ENCODE results near the gene DIP2C.

The DIP2C gene

DNA sequence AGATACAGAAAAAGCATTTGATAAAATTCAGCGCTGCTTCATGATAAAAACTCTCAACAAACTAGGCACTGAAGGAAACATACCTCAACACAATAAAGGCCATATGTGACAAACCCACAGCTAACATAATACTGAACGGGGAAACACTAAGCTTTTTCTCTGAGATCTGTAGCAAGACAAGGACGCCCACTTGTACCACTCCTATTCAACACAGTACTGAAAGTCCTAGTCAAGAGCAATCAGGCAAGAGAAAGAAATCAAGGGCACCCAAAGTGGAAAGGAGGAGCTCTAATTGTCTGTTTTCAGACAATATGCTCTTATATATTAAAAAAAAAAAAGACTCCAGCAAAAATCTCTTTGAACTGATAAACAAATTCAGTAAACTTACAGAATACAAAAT is 13.3 kb downstream of the DIP2C start:
- no peak for DNase-seq (ENCODE audit: low read depth in 3 of 3)

DNA sequence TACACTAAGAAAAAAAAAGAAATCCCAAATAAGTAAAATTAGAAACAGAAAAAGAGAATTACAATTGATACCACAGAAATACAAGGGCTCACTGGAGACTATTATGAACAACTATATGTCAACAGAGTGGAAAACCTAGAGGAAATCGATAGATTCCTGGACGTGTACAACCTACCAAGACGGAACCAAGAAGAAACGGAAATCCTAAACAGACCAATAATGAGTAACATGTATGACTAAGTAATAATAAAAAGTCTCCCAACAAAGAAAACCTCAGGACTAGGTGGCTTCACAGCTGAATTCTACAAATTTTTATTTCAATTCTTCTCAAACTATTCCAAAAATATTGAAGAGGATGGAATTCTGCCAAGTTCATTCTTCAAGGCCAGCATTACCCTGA is 13.9 kb downstream of the DIP2C start:
- DNase-seq (ENCODE audit: low read depth in 3 of 3), result no peak

DNA sequence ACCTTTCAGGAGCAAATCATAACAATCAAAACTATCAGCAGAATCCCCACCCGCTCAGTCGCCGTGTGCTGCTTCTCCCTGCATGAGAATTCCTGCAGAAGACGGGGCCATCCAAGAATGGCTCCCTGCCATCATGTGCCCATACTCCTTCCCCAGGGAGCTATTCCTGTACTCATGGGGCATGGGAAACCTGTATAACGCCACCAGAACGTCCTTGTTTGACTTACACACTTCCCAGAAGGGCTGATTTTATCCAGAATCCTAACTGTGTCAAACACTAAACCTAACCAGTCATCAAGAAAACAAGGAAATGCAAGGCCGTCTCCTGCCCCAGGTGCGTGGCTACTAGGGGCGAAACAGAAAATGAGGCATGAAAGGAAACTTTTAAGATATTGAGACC is 16.0 kb downstream of the DIP2C start:
- no peak for DNase-seq (ENCODE audit: low read depth in 3 of 3)

DNA sequence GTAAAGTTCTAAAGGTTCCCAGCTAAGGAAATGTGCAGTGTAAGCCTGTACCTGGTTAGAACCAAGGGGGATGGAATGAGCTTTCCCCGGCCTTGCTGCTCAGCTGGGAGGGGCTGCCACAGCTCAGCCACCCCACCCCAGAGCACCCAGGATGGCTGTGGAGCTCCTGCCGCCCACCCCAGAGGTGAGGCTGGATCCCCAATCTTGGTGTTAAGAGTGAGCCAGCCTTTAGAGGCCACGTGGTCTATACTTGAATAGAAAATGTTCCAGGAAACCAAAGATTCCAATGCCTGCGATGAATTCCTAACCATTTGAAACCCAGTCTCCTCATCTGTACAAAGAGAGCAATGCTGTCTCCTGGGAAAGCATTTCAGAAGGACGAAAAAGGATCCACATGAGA is 16.5 kb downstream of the DIP2C start:
- no peak for DNase-seq (ENCODE audit: low read depth in 3 of 3)

- DNase-seq (ENCODE audit: low read depth in 3 of 3), result no peak
Measured at GRCh38 chr10:672203-672602, 17.3 kb downstream of the DIP2C start.

DNA sequence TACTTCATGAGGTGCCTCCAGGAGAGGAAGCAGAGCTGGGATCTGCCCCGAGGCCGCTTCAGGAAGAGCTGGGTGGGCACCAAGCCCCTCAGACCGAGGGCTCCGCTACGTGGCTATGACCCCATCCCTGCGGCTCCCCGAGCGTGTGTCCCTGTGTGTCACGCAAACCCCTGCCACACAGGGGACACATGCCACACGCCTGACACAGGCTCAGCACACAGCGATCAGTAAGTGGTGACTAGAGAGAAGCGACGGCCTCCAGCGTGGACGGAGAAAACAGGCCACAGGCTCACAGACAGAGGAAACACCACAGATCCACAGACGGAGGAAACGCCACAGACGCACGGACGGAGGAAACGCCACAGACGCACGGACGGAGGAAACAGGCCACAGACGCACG is 18.5 kb downstream of the DIP2C start:
- no peak for DNase-seq (ENCODE audit: low read depth in 3 of 3)

DNA sequence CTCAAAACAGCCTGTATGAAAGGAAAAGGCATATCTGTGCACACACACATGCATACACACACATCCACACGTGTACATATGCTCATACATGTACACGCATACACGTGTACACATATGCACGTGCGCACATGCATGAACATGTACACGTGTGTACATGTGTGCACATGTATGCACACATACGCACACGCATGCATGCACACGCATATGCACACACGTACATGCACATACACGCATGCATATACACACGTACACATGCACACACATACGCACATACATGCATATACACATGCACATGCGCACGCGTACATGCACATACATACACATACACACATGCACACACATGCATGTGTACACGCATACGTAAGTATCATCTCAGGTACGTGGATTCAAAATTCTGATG is 19.4 kb downstream of the DIP2C start:
- DNase-seq (ENCODE audit: low read depth in 3 of 3), result no peak

DNA sequence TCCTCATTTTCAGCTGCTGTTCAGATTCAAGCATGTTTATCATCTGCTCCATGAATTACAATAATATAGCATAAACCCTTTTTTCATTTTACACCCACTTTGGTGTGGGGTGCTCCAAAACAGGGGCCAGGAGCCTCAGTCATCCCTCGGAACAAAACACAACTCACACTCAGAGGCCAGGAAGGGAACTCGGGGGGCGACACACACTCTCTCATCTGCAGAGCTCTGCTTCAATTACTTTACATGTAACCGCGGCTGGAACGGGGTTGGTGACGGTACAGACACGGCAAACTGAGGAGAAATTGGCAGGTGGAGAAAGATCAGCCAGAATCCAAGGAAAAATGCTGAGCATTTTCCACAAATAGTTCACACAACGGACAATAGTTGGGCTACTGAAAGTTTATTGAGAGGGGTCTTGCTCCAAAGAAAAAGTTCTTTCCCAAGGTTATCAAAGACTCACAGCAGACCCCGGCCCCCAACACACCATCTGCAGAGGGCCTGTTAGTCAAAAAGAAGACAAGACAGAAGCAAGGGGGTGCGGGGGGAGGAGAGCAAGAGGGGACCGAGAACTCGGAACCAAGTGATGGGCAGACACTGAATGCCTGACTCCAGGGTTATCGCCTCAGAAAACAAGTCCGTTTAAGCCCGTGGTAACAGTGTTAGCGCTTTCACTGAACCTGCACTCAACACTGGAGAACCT is 20.5 kb downstream of the DIP2C start:
- DNase-seq (ENCODE audit: low read depth in 3 of 3), result no peak

GRCh38 chr10:667602-668143 is 21.8 kb downstream of the DIP2C start:
- DNase-seq (ENCODE audit: low read depth in 3 of 3), result no peak

DNA sequence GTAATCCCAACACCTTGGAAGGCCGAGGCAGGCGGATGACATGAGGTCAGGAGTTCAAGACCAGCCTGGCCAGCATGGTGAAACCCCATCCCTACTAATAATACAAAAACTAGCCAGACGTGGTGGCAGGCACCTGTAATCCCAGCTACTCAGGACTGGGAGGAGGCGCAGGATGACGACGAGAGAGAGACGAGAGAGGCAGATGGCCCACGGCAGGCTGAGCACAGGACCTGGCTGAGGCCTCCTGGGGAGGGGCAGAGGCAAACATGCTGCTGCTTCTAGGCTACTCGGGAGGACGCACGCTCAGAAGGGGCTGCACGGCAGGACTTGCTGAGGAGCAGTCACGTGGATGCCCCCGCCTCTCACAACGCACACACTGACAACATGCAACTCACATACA is 22.4 kb downstream of the DIP2C start:
- no peak for DNase-seq (ENCODE audit: low read depth in 3 of 3)

GRCh38 chr10:666237-667012 is 23.0 kb downstream of the DIP2C start:
- DNase-seq (ENCODE audit: low read depth in 3 of 3), result no peak

GRCh38 chr10:665579-666091 is 23.8 kb downstream of the DIP2C start:
- DNase-seq (ENCODE audit: low read depth in 3 of 3), result no peak

DNA sequence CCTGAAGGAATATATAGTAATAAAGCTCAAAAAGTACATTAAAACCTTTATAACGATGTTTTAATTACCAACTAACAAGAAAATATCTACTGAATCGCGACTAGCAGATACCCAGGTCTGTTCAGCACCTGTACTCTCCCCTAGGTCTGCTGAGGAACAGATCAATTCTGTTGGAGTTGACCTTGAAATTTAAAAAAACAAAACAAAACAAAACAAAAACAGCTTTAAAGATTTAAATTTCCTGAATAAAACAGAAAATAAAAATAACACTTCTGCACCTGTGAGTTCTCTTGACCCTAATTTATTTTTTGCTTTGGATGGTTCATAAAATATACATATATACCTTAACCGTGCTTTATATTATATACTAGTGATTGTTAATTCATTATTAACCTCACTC is 24.6 kb downstream of the DIP2C start:
- no peak for DNase-seq (ENCODE audit: low read depth in 3 of 3)

DNA sequence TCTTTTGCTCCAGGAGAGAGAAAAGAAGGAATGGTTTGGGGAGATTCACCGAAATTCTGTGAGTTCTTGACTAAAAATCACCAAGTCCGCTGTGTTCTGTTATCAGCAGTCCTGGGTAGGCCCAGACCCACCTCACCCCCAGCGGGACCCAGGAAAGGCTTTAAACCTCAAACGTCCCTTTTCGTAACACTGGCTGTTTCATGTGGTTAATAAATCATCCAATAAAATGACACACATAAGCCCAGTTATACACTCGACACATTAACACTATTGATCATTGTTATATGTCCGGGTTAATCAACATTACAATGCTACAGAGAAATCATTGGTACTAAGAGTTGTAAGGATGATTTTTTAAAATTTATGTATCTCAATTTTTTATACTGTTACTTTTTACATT is 25.2 kb downstream of the DIP2C start:
- DNase-seq (ENCODE audit: low read depth in 3 of 3), result no peak

GRCh38 chr10:663831-664251 is 25.6 kb downstream of the DIP2C start:
- DNase-seq (ENCODE audit: low read depth in 3 of 3), result no peak

GRCh38 chr10:663466-663751 is 26.1 kb downstream of the DIP2C start:
- DNase-seq (ENCODE audit: low read depth in 3 of 3), result no peak

DNA sequence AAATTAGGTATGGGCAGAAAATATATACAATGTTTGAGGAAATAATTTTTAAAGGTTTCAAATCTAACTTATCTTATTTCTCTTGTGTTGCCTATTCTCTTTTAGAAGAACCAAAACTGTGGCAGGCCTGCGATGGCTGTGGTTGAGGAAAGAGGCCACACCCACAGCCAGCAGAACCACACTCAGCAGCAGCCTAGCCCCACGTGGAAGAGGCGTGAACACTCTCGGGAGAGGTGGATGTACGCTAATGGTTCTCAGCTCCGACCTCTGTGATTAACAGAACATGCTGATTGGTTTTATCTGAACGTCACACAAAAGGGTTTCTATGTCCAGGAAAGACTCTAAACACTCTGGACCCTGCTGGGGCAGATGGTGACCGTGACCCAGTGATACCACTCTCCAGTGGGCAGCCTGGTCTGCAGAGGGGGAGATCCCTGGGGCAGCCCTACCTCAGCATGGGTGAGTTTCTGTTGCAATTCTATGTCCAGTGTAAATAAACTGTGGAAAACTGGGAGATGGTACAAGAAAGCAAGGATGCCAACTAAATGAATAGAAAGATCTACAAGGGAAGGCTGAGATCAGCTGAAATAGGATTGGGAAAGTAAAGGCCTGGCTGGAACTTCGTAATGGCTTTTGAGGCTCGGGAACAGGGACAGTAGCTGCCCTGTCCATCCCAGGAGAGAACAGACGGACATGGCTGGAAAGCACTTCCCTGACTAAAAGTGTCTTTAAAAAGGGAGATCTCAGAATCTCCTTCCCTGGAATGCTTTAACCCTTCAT is 26.6 kb downstream of the DIP2C start:
- DNase-seq (ENCODE audit: low read depth in 3 of 3), result no peak

DNA sequence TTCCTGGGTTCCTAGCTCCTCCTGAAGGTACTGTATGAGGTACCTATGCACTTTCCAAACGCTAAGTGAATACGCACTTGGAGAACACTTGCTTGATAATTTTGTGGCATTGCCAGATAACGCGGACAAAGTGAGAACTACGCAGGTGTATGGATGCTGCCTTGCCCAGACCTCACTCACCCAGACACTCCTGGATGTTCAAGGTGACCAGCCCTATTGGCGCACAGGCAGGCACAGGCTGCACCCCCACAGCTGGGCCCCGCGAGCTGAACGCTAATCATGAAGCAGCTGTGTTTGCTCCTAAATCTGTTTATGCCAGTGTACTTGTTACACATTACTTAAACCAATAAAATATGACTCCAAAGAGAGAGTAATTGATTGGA is 27.3 kb downstream of the DIP2C start:
- DNase-seq (ENCODE audit: low read depth in 3 of 3), result no peak

- no peak for DNase-seq (ENCODE audit: low read depth in 3 of 3)
Measured at GRCh38 chr10:661597-662222, 27.8 kb downstream of the DIP2C start.

DNA sequence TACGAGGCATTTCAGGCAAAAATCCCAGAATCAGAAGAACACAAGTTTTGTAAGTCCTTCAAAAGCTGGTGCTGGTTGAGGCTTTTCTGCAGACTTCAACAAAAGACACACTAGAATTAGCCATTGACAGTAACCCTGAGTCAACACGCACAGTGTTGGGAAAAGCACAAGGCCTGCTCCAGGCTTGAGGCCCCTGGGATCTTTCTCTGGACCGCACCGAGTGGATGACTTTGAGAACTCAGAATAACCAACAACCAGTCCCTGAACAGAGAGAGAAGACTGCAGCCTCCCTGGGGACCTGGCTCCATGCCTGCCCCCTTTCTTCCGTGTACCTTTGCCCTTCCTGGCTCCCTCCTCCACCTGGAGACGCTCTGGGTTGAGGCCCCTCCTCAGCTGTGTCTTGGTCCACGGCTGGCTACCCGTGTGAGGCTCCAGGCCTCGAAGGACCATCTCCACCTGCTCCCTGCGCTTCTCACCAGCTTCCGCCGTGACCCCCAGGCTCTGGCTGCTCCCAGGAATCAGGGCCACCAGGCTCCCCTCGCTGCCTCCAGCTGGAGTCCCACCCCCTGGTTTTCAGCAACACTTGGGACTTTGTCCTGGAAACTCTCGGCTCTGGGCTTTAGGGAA is 28.4 kb downstream of the DIP2C start:
- DNase-seq (ENCODE audit: low read depth in 3 of 3), result no peak

GRCh38 chr10:660413-660969 is 29.0 kb downstream of the DIP2C start:
- DNase-seq (ENCODE audit: low read depth in 3 of 3), result no peak
